SK-N-SH (cell line): ENCODE data around the gene RAB38.

Experiments used
- CTCF ChIP-seq: fragments of 200-600 bp; sonication (generic); IDR thresholded peaks from 2 replicates; pipeline ENCODE4 v1.6.1; 2017; ENCODE audit warnings: antibody characterized with exemption, mild to moderate bottlenecking, moderate library complexity
- EP300 ChIP-seq, 2 experiments: IDR thresholded peaks; 2 replicates each; pipeline versions ENCODE4 v1.4.0 to v1.6.1; 2012; ENCODE audit warnings: borderline replicate concordance in 1 of 2, low read depth in 1 of 2, low read length in 1 of 2
- EZH2phosphoT487 ChIP-seq: fragments of 200-600 bp; sonication (generic); IDR thresholded peaks from 2 replicates; pipeline ENCODE4 v1.6.1; 2017; ENCODE audit warnings: low read depth, mixed run types, mild to moderate bottlenecking, antibody characterized with exemption, moderate library complexity, borderline replicate concordance
- FOXJ3 ChIP-seq: sonication (generic); formaldehyde crosslinking; IDR thresholded peaks from 2 replicates; pipeline ENCODE4 v1.5.1; 2020; ENCODE audit warnings: mild to moderate bottlenecking, missing genetic modification reagents
- PBX3 ChIP-seq: IDR thresholded peaks from 2 replicates; pipeline ENCODE4; 2012
- RAD21 ChIP-seq: IDR thresholded peaks from 2 replicates; pipeline ENCODE4 v1.6.1; 2012; ENCODE audit warnings: mild to moderate bottlenecking, low read length
- SMC3 ChIP-seq: IDR thresholded peaks from 2 replicates; pipeline ENCODE4 v1.6.1; 2012; ENCODE audit warnings: low read depth, low read length, improper control_type of control experiment
- TAF1 ChIP-seq: IDR thresholded peaks from 2 replicates; pipeline ENCODE4 v1.6.1; 2012; ENCODE audit warnings: low read depth, mild to moderate bottlenecking, low read length, moderate library complexity, borderline replicate concordance
- USF1 ChIP-seq: IDR thresholded peaks from 2 replicates; pipeline ENCODE4 v1.4.0; 2012; ENCODE audit warnings: low read depth, borderline replicate concordance
- USF2 ChIP-seq: fragments of 150-350 bp; IDR thresholded peaks from 2 replicates; pipeline ENCODE4 v1.6.1; 2017; ENCODE audit warnings: antibody characterized with exemption, low read length, low read depth, borderline replicate concordance

- TF ChIP-seq EP300 (IDR thresholded peaks at IDR 0.05; ENCODE audit: borderline replicate concordance in 1 of 2, low read depth in 1 of 2, low read length in 1 of 2) (no peak), CTCF (no peak), USF1 (no peak), FOXJ3 (CRISPR knock-in tag) (no peak), RAD21 (no peak), SMC3 (no peak), USF2 (no peak), PBX3 (no peak), EZH2phosphoT487 (no peak), TAF1 (no peak)
Observed at GRCh38 chr11:88164320-88164719, 10.9 kb downstream of the RAB38 start.
